K562 (cell line): ENCODE data around the gene R3HDM2. TPM values are rescaled to one million over a fixed set of nuclear protein-coding genes. Genes with fewer than 3 reads are reported as not detected.
A peak's percentile ranks its signal among the peaks of the same experiment; 100 is the strongest.

ENCODE experiments used
- ATF7 ChIP-seq: fragments of 450-650 bp; IDR thresholded peaks from 2 replicates; pipeline ENCODE4 v1.7.1; 2014; ENCODE audit warnings: mild to moderate bottlenecking, moderate library complexity
- BRD4 ChIP-seq: fragments of 200-600 bp; sonication (generic); IDR thresholded peaks from 2 replicates; pipeline ENCODE4 v1.6.1; 2017; ENCODE audit warnings: inconsistent platforms
- CBFA2T2 ChIP-seq: fragments of 450-650 bp; conservative IDR thresholded peaks from 2 replicates; pipeline ENCODE4 v1.6.1; 2017; ENCODE audit warnings: mild to moderate bottlenecking
- EHMT2 ChIP-seq: fragments of 450-650 bp; IDR thresholded peaks from 2 replicates; pipeline ENCODE4 v1.6.1; 2018; ENCODE audit warnings: antibody characterized with exemption
- EP400 ChIP-seq: fragments of 450-650 bp; IDR thresholded peaks from 2 replicates; pipeline ENCODE4 v1.6.1; 2017; ENCODE audit warnings: antibody characterized with exemption, mild to moderate bottlenecking, moderate library complexity
- ESRRA ChIP-seq: fragments of 450-650 bp; IDR thresholded peaks from 2 replicates; pipeline ENCODE4 v1.6.1; 2014; ENCODE audit warnings: low read depth, mild to moderate bottlenecking, moderate library complexity, borderline replicate concordance
- ILK ChIP-seq: fragments of 450-650 bp; IDR thresholded peaks from 2 replicates; pipeline ENCODE4 v1.6.1; 2016; ENCODE audit warnings: missing genetic modification characterization, low read depth, mild to moderate bottlenecking, missing compliant biosample characterization, moderate library complexity, borderline replicate concordance
- NBN ChIP-seq: fragments of 450-650 bp; IDR thresholded peaks from 2 replicates; pipeline ENCODE4 v1.6.1; 2016; ENCODE audit warnings: low read depth, mild to moderate bottlenecking
- NR2F6 ChIP-seq: fragments of 450-650 bp; formaldehyde crosslinking; IDR thresholded peaks from 2 replicates; pipeline ENCODE4 v1.4.0; 2020; ENCODE audit warnings: mild to moderate bottlenecking
- NR4A1 ChIP-seq, 2 experiments: fragments of 250-450 bp in 1 of 2; fragments of 450-650 bp in 1 of 2; sonication (Bioruptor Pico) in 1 of 2; IDR thresholded peaks; 2 replicates each; pipeline versions ENCODE4 v1.4.0 to v1.6.1; 2016 to 2020; ENCODE audit warnings: mild to moderate bottlenecking in 2 of 2, missing compliant biosample characterization in 1 of 2, missing genetic modification characterization in 1 of 2, moderate library complexity in 1 of 2
- NUFIP1 ChIP-seq: fragments of 450-650 bp; IDR thresholded peaks from 2 replicates; pipeline ENCODE4 v1.6.1; 2018; ENCODE audit not compliant: partially characterized antibody
- RBM25 ChIP-seq: fragments of 200-400 bp; formaldehyde crosslinking; IDR thresholded peaks from 2 replicates; pipeline ENCODE4 v1.6.1; 2018; ENCODE audit warnings: low read length, low read depth, moderate library complexity; ENCODE audit not compliant: severe bottlenecking
- RBM34 ChIP-seq: fragments of 200-400 bp; formaldehyde crosslinking; IDR thresholded peaks from 2 replicates; pipeline ENCODE4 v1.6.1; 2018; ENCODE audit warnings: low read length, borderline replicate concordance; ENCODE audit not compliant: insufficient read depth
- SMAD1 ChIP-seq: fragments of 150-350 bp; IDR thresholded peaks from 2 replicates; pipeline ENCODE4 v1.6.1; 2014; ENCODE audit warnings: low read length, low read depth; ENCODE audit not compliant: partially characterized antibody
- SREBF1 ChIP-seq: fragments of 150-350 bp; IDR thresholded peaks from 2 replicates; pipeline ENCODE4 v1.6.1; 2014; ENCODE audit warnings: antibody characterized with exemption, low read depth, low read length, borderline replicate concordance
- ZC3H4 ChIP-seq: sonication (generic); formaldehyde crosslinking; IDR thresholded peaks from 2 replicates; pipeline ENCODE4 v1.9.0; 2021; ENCODE audit warnings: missing genetic modification reagents, borderline replicate concordance
- ZNF24 ChIP-seq: fragments of 450-650 bp; IDR thresholded peaks from 2 replicates; pipeline ENCODE4 v1.6.1; 2016
- ZNF324 ChIP-seq: fragments of 250-450 bp; sonication (Bioruptor Pico); IDR thresholded peaks from 2 replicates; pipeline ENCODE4 v1.4.0; 2020; ENCODE audit warnings: mild to moderate bottlenecking
- ZNF408 ChIP-seq: fragments of 250-450 bp; sonication (Bioruptor Pico); IDR thresholded peaks from 2 replicates; pipeline ENCODE4 v1.4.0; 2020; ENCODE audit warnings: low read depth, mild to moderate bottlenecking, moderate library complexity
- ZNF668 ChIP-seq: fragments of 250-450 bp; sonication (Bioruptor Pico); IDR thresholded peaks from 2 replicates; pipeline ENCODE4 v1.8.0; 2022; ENCODE audit warnings: mild to moderate bottlenecking, inconsistent platforms
- ZNF76 ChIP-seq: fragments of 250-450 bp; sonication (Bioruptor Pico); IDR thresholded peaks from 2 replicates; pipeline ENCODE4 v1.4.0; 2020; ENCODE audit warnings: mild to moderate bottlenecking, moderate library complexity, borderline replicate concordance
- polyA plus RNA-seq, 8 experiments: library from polyadenylated mRNA; depleted of rRNA in 4 of 8; stranded (reverse) in 5 of 8; unstranded in 3 of 8; fragments of >200 nt; fragmentation: Nextera tagmentation in 2 of 8; fragmentation: Illumina TruSeq in 1 of 8; extraction: Ambion mirVana in 2 of 8; extraction: Trizol in 1 of 8; gene quantifications; 2 replicates each; pipeline versions ENCODE4 v1.2.1 to v1.2.3, GENCODE V29; 2011 to 2014; ENCODE audit warnings: inconsistent platforms in 1 of 8, missing spikeins in 1 of 8
- total RNA-seq, 7 experiments: library from RNA; depleted of rRNA in 6 of 7; stranded (reverse); fragments of >200 nt in 6 of 7; fragmentation: Illumina TruSeq in 2 of 7; extraction: Trizol in 2 of 7; gene quantifications; 2 replicates each; pipeline versions ENCODE4 v1.2.1 to v1.2.3, GENCODE V29; 2011 to 2021; ENCODE audit warnings: low replicate concordance in 1 of 7
- TF ChIP-seq, protein P1 (sequence below): fragments of 250-450 bp; sonication (Bioruptor Pico); IDR thresholded peaks from 2 replicates; pipeline ENCODE4 v1.8.0; 2021; ENCODE audit warnings: moderate library complexity, mild to moderate bottlenecking, inconsistent platforms
- TF ChIP-seq, protein P2 (sequence below), 2 experiments: fragments of 150-350 bp in 1 of 2; IDR thresholded peaks; 2 replicates each; pipeline ENCODE4 v1.6.1; 2012 to 2016; ENCODE audit warnings: low read depth in 2 of 2, low read length in 2 of 2, mild to moderate bottlenecking in 1 of 2, moderate library complexity in 1 of 2

R3HDM2 gene
- total and polyA plus RNA-seq, 9 of the 15 experiments (the other 6 are each of a cell fraction or from before 2014, with no cell fraction given), result 3.3 to 18.8 (median 9.0) TPM

DNA sequence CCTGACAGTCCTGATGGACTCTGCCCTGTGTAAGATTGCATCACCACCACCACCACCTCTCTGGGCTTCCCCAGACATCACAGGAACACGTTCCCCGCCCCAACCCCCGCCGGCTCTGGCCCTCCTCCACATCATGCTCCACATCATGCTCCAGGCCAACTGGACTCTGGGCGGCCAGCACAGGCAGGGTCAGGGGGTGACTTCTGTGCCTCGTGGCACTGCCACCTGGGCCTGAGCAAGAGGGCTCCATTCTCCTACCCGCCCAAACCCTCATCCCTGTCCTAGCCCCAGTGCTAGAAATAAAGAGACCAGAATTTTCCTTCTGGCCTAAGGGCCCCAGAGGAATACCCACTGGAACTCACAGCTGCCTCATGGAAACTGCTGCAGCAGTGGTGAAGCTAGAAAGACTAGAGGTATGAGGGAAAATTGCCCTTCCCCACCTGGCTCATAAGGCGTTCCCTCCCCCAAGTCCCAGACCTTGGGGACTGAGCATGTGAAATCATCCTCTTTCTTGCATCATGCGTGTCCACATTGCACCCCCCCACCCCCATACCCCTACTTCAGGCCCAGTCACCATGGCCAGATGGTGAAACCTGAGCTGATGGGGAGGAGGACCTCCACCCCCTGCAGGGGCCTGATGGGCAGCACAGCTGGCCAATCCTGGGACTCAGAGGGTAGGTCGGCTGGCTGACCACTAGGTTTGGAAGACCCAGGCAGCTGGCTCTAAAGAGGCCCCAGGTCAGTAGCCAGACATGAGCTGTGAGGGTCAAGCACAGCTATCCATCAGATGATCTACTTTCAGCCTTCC is 23.9 kb upstream of the R3HDM2 start, which contains the start of gene INHBE (continued):
- TF ChIP-seq ZNF408 (CRISPR knock-in tag), result no peak
- TF ChIP-seq NUFIP1, result no peak
- peak; percentile 99 for TF ChIP-seq EP400
- TF ChIP-seq RBM34, result no peak
- peak; percentile 57; the same call in 1 of the 2 replicates for TF ChIP-seq ZNF76
- peak; percentile 47 for TF ChIP-seq SMAD1
- TF ChIP-seq, protein P1, sequence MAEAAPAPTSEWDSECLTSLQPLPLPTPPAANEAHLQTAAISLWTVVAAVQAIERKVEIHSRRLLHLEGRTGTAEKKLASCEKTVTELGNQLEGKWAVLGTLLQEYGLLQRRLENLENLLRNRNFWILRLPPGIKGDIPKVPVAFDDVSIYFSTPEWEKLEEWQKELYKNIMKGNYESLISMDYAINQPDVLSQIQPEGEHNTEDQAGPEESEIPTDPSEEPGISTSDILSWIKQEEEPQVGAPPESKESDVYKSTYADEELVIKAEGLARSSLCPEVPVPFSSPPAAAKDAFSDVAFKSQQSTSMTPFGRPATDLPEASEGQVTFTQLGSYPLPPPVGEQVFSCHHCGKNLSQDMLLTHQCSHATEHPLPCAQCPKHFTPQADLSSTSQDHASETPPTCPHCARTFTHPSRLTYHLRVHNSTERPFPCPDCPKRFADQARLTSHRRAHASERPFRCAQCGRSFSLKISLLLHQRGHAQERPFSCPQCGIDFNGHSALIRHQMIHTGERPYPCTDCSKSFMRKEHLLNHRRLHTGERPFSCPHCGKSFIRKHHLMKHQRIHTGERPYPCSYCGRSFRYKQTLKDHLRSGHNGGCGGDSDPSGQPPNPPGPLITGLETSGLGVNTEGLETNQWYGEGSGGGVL, result 0 out of 2 replicates have a peak, but pooled peaks have one; percentile 31
- peak; percentile 10; the same call in 1 of the 2 replicates for TF ChIP-seq EHMT2
- no peak for TF ChIP-seq ILK (tag)
- peak; percentile 88; the same call in 1 of the 2 replicates for TF ChIP-seq ZNF668 (CRISPR knock-in tag)
- peak; percentile 99 for TF ChIP-seq BRD4
- TF ChIP-seq, protein P2, sequence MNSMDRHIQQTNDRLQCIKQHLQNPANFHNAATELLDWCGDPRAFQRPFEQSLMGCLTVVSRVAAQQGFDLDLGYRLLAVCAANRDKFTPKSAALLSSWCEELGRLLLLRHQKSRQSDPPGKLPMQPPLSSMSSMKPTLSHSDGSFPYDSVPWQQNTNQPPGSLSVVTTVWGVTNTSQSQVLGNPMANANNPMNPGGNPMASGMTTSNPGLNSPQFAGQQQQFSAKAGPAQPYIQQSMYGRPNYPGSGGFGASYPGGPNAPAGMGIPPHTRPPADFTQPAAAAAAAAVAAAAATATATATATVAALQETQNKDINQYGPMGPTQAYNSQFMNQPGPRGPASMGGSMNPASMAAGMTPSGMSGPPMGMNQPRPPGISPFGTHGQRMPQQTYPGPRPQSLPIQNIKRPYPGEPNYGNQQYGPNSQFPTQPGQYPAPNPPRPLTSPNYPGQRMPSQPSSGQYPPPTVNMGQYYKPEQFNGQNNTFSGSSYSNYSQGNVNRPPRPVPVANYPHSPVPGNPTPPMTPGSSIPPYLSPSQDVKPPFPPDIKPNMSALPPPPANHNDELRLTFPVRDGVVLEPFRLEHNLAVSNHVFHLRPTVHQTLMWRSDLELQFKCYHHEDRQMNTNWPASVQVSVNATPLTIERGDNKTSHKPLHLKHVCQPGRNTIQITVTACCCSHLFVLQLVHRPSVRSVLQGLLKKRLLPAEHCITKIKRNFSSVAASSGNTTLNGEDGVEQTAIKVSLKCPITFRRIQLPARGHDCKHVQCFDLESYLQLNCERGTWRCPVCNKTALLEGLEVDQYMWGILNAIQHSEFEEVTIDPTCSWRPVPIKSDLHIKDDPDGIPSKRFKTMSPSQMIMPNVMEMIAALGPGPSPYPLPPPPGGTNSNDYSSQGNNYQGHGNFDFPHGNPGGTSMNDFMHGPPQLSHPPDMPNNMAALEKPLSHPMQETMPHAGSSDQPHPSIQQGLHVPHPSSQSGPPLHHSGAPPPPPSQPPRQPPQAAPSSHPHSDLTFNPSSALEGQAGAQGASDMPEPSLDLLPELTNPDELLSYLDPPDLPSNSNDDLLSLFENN (IDR thresholded peaks at IDR 0.05; ENCODE audit: low read depth in 2 of 2, low read length in 2 of 2), result peak in 1 of 2 experiments; percentile 69; a peak in 1 of 4 replicates
- TF ChIP-seq ESRRA, result no peak
- peak; percentile 32; the same call in 1 of the 2 replicates for TF ChIP-seq CBFA2T2
- 0 out of 2 replicates have a peak, but pooled peaks have one; percentile 12 for TF ChIP-seq SREBF1
- peak; percentile 52; the same call in 1 of the 2 replicates for TF ChIP-seq NBN
- TF ChIP-seq ZNF324 (CRISPR knock-in tag), result peak; percentile 33; the same call in 1 of the 2 replicates
- peak; percentile 96 for TF ChIP-seq ATF7
- TF ChIP-seq NR4A1 (CRISPR knock-in tag; IDR thresholded peaks at IDR 0.05), result no peak
- TF ChIP-seq NR4A1 (tag; IDR thresholded peaks at IDR 0.05), result peak; percentile 87
- peak; percentile 5; the same call in 1 of the 2 replicates for TF ChIP-seq ZNF24
- no peak for TF ChIP-seq ZC3H4
- 0 out of 2 replicates have a peak, but pooled peaks have one; percentile 55 for TF ChIP-seq NR2F6 (CRISPR knock-in tag)
- TF ChIP-seq RBM25, result peak; percentile 70
